ENCODE results near the gene LAMA1. TPM values are rescaled to one million over a fixed set of nuclear protein-coding genes. Genes with fewer than 3 reads are reported as not detected.

LAMA1 gene
- polyA plus RNA-seq, 1 experiment = 26.0 TPM

DNA sequence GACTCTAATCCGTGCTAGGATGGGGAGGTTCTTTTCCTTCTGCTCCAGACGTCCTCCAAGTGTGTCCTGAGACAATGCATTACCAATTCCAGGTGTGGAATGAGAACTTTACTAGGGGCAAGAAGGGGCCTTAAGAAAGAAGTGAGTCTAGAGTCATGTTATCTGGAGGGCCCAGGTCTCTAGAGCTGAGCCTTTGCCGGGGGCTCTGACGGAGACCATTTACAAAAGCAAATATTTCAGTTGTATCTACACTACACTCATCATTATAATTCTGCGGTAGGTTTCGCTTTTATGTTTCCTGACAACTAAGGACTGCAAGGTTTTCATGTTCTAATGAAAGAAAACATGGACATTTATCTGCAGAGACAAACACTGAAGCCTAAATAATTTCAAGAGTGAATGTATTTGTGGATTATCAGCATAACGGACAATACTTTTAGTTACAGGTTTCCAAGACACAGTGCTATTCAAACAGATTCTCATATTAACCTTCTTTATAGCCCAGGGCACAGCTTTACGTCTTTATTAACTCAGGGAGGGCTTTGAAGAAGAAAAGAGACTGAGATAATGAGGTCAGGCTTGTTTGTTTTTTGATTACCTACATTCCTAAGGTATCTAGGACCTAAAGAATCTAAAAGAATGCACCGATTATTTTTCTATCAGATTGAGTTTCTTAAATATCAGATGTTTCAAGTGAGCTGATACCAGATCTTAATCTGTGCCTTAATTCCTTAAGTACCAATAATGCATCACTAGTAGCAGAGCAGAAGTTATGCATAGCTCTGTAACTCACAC, 15.0 kb upstream of the LAMA1 start:
- Histone ChIP-seq H3K27me3 (ENCODE audit: control insufficient read depth, insufficient read depth, low read length) (peaks cover 3% of the 10 kb centered on the region), H3K4me3 (ENCODE audit: low read depth, low read length) (no peak overlapping the region), H3K27ac (ENCODE audit: low read depth, low read length) (no peak overlapping the region), H3K9me3 (ENCODE audit: control insufficient read depth, insufficient read depth, low read length) (no peaks in the 10 kb centered on the region)
- ChIA-PET POLR2A (interaction anchor here (0.9 kb wide), 1 partner anchor 29 kb away, joined by 3 read pairs; no protein-coding TSS in a partner anchor), CTCF (interaction anchor here (1.0 to 1.5 kb wide), 2 partner anchors 44 to 212 kb away, joined by 4 read pairs; no protein-coding TSS in a partner anchor)
- DNase-seq (ENCODE audit: low read depth, low spot score) = no peak
- TF ChIP-seq, protein P1, sequence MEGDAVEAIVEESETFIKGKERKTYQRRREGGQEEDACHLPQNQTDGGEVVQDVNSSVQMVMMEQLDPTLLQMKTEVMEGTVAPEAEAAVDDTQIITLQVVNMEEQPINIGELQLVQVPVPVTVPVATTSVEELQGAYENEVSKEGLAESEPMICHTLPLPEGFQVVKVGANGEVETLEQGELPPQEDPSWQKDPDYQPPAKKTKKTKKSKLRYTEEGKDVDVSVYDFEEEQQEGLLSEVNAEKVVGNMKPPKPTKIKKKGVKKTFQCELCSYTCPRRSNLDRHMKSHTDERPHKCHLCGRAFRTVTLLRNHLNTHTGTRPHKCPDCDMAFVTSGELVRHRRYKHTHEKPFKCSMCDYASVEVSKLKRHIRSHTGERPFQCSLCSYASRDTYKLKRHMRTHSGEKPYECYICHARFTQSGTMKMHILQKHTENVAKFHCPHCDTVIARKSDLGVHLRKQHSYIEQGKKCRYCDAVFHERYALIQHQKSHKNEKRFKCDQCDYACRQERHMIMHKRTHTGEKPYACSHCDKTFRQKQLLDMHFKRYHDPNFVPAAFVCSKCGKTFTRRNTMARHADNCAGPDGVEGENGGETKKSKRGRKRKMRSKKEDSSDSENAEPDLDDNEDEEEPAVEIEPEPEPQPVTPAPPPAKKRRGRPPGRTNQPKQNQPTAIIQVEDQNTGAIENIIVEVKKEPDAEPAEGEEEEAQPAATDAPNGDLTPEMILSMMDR (IDR thresholded peaks at IDR 0.05; ENCODE audit: low read depth, low read length) = no peak

DNA sequence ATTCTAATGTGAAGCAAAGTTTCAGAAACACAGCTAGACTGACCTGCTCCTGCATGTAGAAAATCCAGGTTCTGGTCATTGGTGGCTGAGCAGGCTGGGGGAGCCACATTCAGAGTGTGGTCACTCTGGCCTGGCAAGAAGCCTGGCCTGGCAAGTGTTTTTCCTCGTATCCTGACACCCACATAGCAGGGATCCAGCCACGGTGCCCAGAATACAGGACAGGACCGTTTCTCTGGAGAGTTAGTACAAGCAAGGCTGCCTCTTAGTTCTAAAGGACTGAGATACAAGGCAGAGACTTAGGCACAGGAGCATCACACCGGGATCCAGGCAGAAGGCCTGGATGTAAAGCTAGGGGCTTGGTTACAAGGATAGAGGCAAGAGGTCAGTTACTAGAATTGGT, 4.8 kb upstream of the LAMA1 start:
- Histone ChIP-seq H3K4me3 (ENCODE audit: low read depth, low read length) (no peak overlapping the region), H3K9me3 (ENCODE audit: control insufficient read depth, insufficient read depth, low read length) (no peaks in the 10 kb centered on the region; the same call in 1 of the 2 replicates), H3K27ac (ENCODE audit: low read depth, low read length) (no peak overlapping the region), H3K27me3 (ENCODE audit: control insufficient read depth, insufficient read depth, low read length) (peaks cover 2% of the 10 kb centered on the region)
- ChIA-PET CTCF (no interaction called here), POLR2A (no interaction called here)
- TF ChIP-seq, protein P1 (IDR thresholded peaks at IDR 0.05; ENCODE audit: low read depth, low read length) = no peak
- DNase-seq (ENCODE audit: low read depth, low spot score) = no peak

DNA sequence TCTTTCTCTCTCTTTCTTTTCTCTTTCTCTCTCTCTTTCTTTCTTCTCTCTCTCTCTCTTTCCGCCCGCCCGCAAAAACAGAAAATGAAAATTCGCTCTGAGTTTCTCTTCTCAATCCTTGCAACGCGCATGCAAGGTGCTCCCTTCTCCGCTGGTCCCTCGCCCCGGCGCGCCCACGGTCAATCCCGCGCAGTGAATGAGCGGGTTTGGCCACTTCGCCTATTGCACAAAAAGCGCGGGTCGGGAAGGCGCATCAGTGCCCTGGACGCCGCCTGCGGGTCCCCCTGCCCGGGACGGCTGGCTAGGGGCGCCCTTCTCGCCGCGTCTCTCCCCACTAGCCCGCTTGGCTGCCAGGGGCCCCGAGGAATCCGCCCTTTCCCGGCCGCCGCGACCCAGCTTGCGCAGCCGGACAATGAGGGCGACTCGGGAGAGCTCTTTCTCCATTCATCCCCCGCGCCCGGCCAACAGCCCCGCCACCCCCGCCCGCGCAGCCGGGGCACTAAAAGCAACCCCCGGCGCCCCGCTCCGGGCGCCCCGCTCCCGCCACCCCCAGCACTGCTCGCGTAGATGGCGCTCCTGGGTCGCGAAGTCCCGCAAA, 706 bp downstream of the LAMA1 start:
- CTCF ChIA-PET = interaction anchor here (0.7 to 1.4 kb wide), 2 partner anchors 32 to 61 kb away, joined by 3 to 4 read pairs; no protein-coding TSS in a partner anchor

DNA sequence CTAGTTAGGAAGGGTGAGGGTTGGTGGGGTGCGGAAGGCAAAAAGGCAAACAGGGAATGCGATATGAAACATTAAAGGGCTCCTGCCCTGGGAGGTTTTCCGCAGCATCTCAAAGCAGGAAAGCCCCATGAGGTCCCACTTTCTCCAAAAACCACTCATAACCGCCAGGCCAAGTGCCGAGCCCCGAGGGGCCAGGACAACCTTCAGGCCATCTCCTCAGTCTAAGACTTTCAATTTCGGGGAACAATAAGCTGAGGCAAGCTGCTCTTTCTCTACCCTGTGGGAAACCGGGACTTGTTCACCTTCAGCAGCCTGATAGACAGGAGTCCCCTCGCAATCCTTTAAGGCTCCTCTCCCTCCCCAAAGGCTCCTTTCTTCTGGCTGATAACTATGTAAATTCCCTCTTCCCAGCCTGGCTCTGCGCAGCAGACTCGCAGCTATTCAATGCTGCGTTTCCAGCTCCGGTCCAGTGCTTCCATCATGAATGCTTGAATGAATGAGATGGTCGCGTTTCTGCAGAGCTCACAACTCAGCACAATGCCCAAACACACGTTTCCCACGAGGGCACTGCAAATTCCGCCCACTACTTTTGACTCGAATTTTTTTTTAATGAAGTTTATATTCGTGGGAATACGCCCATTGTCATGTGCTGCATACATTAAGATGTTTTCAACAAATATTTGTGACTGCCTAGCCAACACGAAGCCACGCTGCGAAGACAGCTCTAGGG, 1.4 kb downstream of the LAMA1 start:
- DNase-seq (ENCODE audit: low read depth, low spot score) = no peak
- peak overlapping the region; percentile 66 for H3K4me3 ChIP-seq (ENCODE audit: low read depth, low read length)
- TF ChIP-seq, protein P1 (IDR thresholded peaks at IDR 0.05; ENCODE audit: low read depth, low read length) = no peak
- no peaks in the 10 kb centered on the region; the same call in 1 of the 2 replicates for H3K9me3 ChIP-seq (ENCODE audit: control insufficient read depth, insufficient read depth, low read length)
- ChIA-PET CTCF (interaction anchor here (0.7 to 1.4 kb wide), 3 partner anchors 31 to 77 kb away, joined by 3 to 4 read pairs (median 3); no protein-coding TSS in a partner anchor), POLR2A (no interaction called here)
- H3K27me3 ChIP-seq (ENCODE audit: control insufficient read depth, insufficient read depth, low read length) = peaks cover 10% of the 10 kb centered on the region
- no peak overlapping the region for H3K27ac ChIP-seq (ENCODE audit: low read depth, low read length)

More for the DNA sequence above, 706 bp downstream of the LAMA1 start:
- POLR2A ChIA-PET = no interaction called here
- Histone ChIP-seq H3K9me3 (ENCODE audit: control insufficient read depth, insufficient read depth, low read length) (no peaks in the 10 kb centered on the region; the same call in 1 of the 2 replicates), H3K27me3 (ENCODE audit: control insufficient read depth, insufficient read depth, low read length) (peaks cover 10% of the 10 kb centered on the region), H3K4me3 (ENCODE audit: low read depth, low read length) (peak overlapping the region; percentile 66), H3K27ac (ENCODE audit: low read depth, low read length) (no peak overlapping the region)
- DNase-seq (ENCODE audit: low read depth, low spot score) = no peak
- TF ChIP-seq, protein P1 (IDR thresholded peaks at IDR 0.05; ENCODE audit: low read depth, low read length) = no peak
